Cardiac septum (tissue), 1 donor: Measurements from ENCODE around the gene MTMR3. TPM values are rescaled to one million over a fixed set of nuclear protein-coding genes. Genes with fewer than 3 reads are reported as not detected.
"Not testable (repeated sequence)": the region's sequence is repeated elsewhere in the genome, so short reads cannot be mapped to it uniquely, and the experiment has no call there.

Source experiments
- DNase-seq: peaks from one replicate; pipeline ENCODE4 v3.0.0-alpha.2; 2020; ENCODE audit warnings: low spot score
- intact Hi-C: fragments of 100-400 bp; cut with DNase I; formaldehyde crosslinking; loops from one replicate; pipeline ENCODE4 v1.14.0; 2022
- total RNA-seq: library from RNA; stranded (reverse); fragmentation: NEBNext Ultra II Directional; extraction: Animal tissue kit (Norgen Biotek cat#: 25700); gene quantifications from one replicate; pipeline ENCODE4 v1.2.1, GENCODE V29; 2021
- donor health status: DM: no; HTN: no; CAD: no.

MTMR3 gene
- total RNA-seq, 1 donor from 2014 or later: 45.9 TPM

- intact Hi-C loops: no loop called here
- no peak for DNase-seq
Observed at GRCh38 chr22:30033901-30034300, 150.9 kb downstream of the MTMR3 start.

- intact Hi-C loops: no loop called here
Observed at GRCh38 chr22:30036656-30037055, 153.7 kb downstream of the MTMR3 start.

GRCh38 chr22:30038219-30038618 lies 155.2 kb downstream of the MTMR3 start:
- intact Hi-C loops: no loop called here
- DNase-seq: no peak

More at GRCh38 chr22:30036656-30037055, 153.7 kb downstream of the MTMR3 start:
- DNase-seq: no peak

- intact Hi-C loops: no loop called here
- DNase-seq: no peak
Observed at GRCh38 chr22:30040499-30041260, 157.7 kb downstream of the MTMR3 start.

- no peak for DNase-seq
- intact Hi-C loops: no loop called here
Observed at GRCh38 chr22:30041475-30041874, 158.5 kb downstream of the MTMR3 start.

- intact Hi-C loops: no loop called here
- DNase-seq: no peak
Observed at GRCh38 chr22:30041881-30042280, 158.9 kb downstream of the MTMR3 start.

- intact Hi-C loops: no loop called here
- no peak for DNase-seq
Observed at GRCh38 chr22:30043161-30043560, 160.2 kb downstream of the MTMR3 start.

GRCh38 chr22:30044369-30044768 lies 161.4 kb downstream of the MTMR3 start:
- no peak for DNase-seq
- intact Hi-C loops: no loop called here

- no peak for DNase-seq
- intact Hi-C loops: no loop called here
Observed at GRCh38 chr22:30044881-30045493, 162.0 kb downstream of the MTMR3 start.

- no peak for DNase-seq
- intact Hi-C loops: no loop called here
Observed at GRCh38 chr22:30045494-30045887, 162.5 kb downstream of the MTMR3 start.

GRCh38 chr22:30045901-30046715 lies 163.1 kb downstream of the MTMR3 start:
- no peak for DNase-seq
- intact Hi-C loops: no loop called here

GRCh38 chr22:30046716-30047363 lies 163.9 kb downstream of the MTMR3 start:
- intact Hi-C loops: no loop called here
- DNase-seq: no peak

GRCh38 chr22:30047364-30047738 lies 164.4 kb downstream of the MTMR3 start:
- DNase-seq: no peak
- intact Hi-C loops: no loop called here

- intact Hi-C loops: no loop called here
- no peak for DNase-seq
Observed at GRCh38 chr22:30048681-30049080, 165.7 kb downstream of the MTMR3 start.

GRCh38 chr22:30054067-30054763 lies 171.2 kb downstream of the MTMR3 start:
- no peak for DNase-seq
- intact Hi-C loops: no loop called here

GRCh38 chr22:30054764-30055069 lies 171.7 kb downstream of the MTMR3 start:
- intact Hi-C loops: no loop called here
- DNase-seq: no peak

GRCh38 chr22:30056015-30056414 lies 173.0 kb downstream of the MTMR3 start:
- intact Hi-C loops: no loop called here
- DNase-seq: no peak

GRCh38 chr22:30057375-30057774 lies 174.4 kb downstream of the MTMR3 start:
- intact Hi-C loops: no loop called here
- DNase-seq: no peak

GRCh38 chr22:30059346-30060020 lies 176.5 kb downstream of the MTMR3 start:
- intact Hi-C loops, DNase-seq: not testable (repeated sequence)
